Smooth muscle cell (in vitro differentiated cells): Measurements from ENCODE around the gene POU2AF3. TPM values are rescaled to one million over a fixed set of nuclear protein-coding genes. Genes with fewer than 3 reads are reported as not detected.

Source experiments
- DNase-seq: peaks from one replicate; lab custom pipeline; 2025; ENCODE audit not compliant: unreplicated experiment; lab: John Stamatoyannopoulos, UW
- H2AFZ ChIP-seq: fragments of 200-600 bp; sonication (generic); 2 replicates; pipeline ENCODE4 v1.6.0; 2016; ENCODE audit warnings: antibody characterized with exemption, low read depth, mild to moderate bottlenecking
- H3F3A ChIP-seq: fragments of 200-600 bp; sonication (generic); 2 replicates; pipeline ENCODE4 v1.6.0; 2017; ENCODE audit warnings: antibody characterized with exemption, low read depth
- H3K27ac ChIP-seq: fragments of 200-600 bp; sonication (generic); 2 replicates; pipeline ENCODE4 v1.5.1; 2016; ENCODE audit warnings: low read depth, mild to moderate bottlenecking
- H3K27me3 ChIP-seq: fragments of 200-600 bp; sonication (generic); 2 replicates; pipeline ENCODE4 v1.6.1; 2016; ENCODE audit warnings: low read depth, mild to moderate bottlenecking
- H3K36me3 ChIP-seq: fragments of 200-600 bp; sonication (generic); 2 replicates; pipeline ENCODE4 v1.5.1; 2016; ENCODE audit warnings: low read depth
- H3K4me1 ChIP-seq: fragments of 200-600 bp; sonication (generic); 2 replicates; pipeline ENCODE4 v1.5.1; 2016; ENCODE audit warnings: low read depth
- H3K4me2 ChIP-seq: fragments of 200-600 bp; sonication (generic); 2 replicates; pipeline ENCODE4 v1.6.0; 2016; ENCODE audit warnings: mild to moderate bottlenecking
- H3K4me3 ChIP-seq: fragments of 200-600 bp; sonication (generic); 2 replicates; pipeline ENCODE4 v1.5.1; 2016; ENCODE audit warnings: mild to moderate bottlenecking
- H3K79me2 ChIP-seq: fragments of 200-600 bp; sonication (generic); 2 replicates; pipeline ENCODE4 v1.6.0; 2016; ENCODE audit warnings: low read depth, mild to moderate bottlenecking
- H3K9ac ChIP-seq: fragments of 200-600 bp; sonication (generic); 2 replicates; pipeline ENCODE4 v1.6.0; 2016; ENCODE audit warnings: low read depth
- H3K9me3 ChIP-seq: fragments of 200-600 bp; sonication (generic); replicated peaks from 2 replicates; pipeline ENCODE4 v1.5.1; 2016; ENCODE audit warnings: low read depth
- H4K20me1 ChIP-seq: fragments of 200-600 bp; sonication (generic); 2 replicates; pipeline ENCODE4 v1.6.0; 2016; ENCODE audit warnings: low read depth
- CTCF ChIP-seq: fragments of 200-600 bp; sonication (generic); IDR thresholded peaks from 2 replicates; pipeline ENCODE4 v1.5.1; 2017; ENCODE audit warnings: borderline replicate concordance, mild to moderate bottlenecking, antibody characterized with exemption; ENCODE audit not compliant: insufficient read depth, poor library complexity, severe bottlenecking
- WGBS: methylation state at CpG from one replicate; pipeline ENCODE4 v1.1.7; 2016; ENCODE audit warnings: low lambda C conversion rate; 5-methylcytosine and 5-hydroxymethylcytosine counted together
- polyA plus RNA-seq: library from polyadenylated mRNA; unstranded; fragments of >200 nt; fragmentation: Nextera tagmentation; extraction: Ambion mirVana; gene quantifications from 2 replicates; pipeline ENCODE4 v1.2.1, GENCODE V29; 2016
- total RNA-seq: library from RNA; depleted of rRNA; stranded (reverse); fragments of >200 nt; gene quantifications from 2 replicates; pipeline ENCODE4 v1.2.3, GENCODE V29; 2014

POU2AF3 gene
- total and polyA plus RNA-seq, 2 experiments from 2014 or later = not detected

DNA sequence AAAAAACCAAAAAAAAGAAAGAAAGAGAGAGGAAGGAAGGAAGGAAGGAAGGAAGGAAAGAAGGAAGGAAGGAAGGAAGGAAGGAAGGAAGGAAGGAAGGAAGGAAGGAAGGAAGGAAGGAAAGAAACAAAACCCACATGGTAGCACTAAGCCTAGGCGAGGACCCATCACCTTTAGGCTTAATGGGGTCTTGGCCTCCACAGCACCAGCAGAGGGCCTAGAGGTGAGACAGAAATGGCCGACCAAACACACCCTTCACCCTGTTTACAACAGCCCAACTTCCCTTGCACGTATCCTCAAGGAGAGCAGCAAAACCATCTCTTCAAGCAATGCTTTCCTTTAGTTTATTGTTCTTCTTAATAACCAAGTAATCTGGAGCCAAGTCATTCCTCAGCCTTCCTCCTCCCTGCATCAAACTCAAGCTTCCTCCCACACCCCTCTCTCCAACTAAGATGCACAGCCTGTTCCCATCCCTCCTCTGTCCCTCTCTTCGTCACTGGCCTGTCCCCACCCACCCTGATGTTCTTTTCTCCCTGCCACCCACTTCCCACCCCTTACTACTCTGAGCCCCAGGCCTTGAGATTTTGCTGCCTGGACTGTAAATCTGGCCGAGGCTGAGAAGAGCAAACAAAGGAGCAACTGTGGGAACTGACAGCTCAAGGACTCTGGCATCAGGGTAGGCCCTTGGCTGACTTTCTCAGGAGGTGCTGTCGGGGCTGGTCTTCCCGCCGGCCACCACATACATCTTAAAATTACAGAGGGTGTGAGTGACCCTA lies 54.8 kb downstream of the POU2AF3 start:
- no peak overlapping the region for H3K4me2 ChIP-seq
- DNase-seq = no peak
- no peaks in the 10 kb centered on the region for H4K20me1 ChIP-seq
- H3K27ac ChIP-seq = no peak overlapping the region
- no peaks in the 10 kb centered on the region for H3K36me3 ChIP-seq
- no peaks in the 10 kb centered on the region for H3F3A ChIP-seq
- no peak overlapping the region for H3K4me3 ChIP-seq
- no peak overlapping the region for H3K9ac ChIP-seq
- no peak overlapping the region for H2AFZ ChIP-seq
- no peak for TF ChIP-seq CTCF
- H3K9me3 ChIP-seq = no peaks in the 10 kb centered on the region
- H3K27me3 ChIP-seq = no peaks in the 10 kb centered on the region
- H3K4me1 ChIP-seq = no peaks in the 10 kb centered on the region
- 81% methylated on average over 8 of the region's 8 CpGs for WGBS
- no peaks in the 10 kb centered on the region for H3K79me2 ChIP-seq

- Histone ChIP-seq H3F3A (no peaks in the 10 kb centered on the region), H3K4me1 (no peaks in the 10 kb centered on the region), H2AFZ (no peak overlapping the region), H3K79me2 (no peaks in the 10 kb centered on the region), H3K27me3 (no peaks in the 10 kb centered on the region), H3K4me2 (no peak overlapping the region), H3K27ac (no peak overlapping the region), H3K9me3 (no peaks in the 10 kb centered on the region), H3K36me3 (no peaks in the 10 kb centered on the region), H3K4me3 (no peak overlapping the region), H4K20me1 (no peaks in the 10 kb centered on the region), H3K9ac (no peak overlapping the region)
- no peak for TF ChIP-seq CTCF
- no peak for DNase-seq
- WGBS = 95% methylated on average over 13 of the region's 16 CpGs
These were observed 55.6 kb downstream of the POU2AF3 start for GRCh38 chr11:111353776-111354600.

GRCh38 chr11:111354601-111354891 lies 56.2 kb downstream of the POU2AF3 start:
- Histone ChIP-seq H3K36me3 (no peaks in the 10 kb centered on the region), H3K4me3 (no peak overlapping the region), H2AFZ (no peak overlapping the region), H3K79me2 (no peaks in the 10 kb centered on the region), H3K27ac (no peak overlapping the region), H3K4me2 (no peak overlapping the region), H3K9ac (no peak overlapping the region), H3K4me1 (no peaks in the 10 kb centered on the region), H3F3A (no peaks in the 10 kb centered on the region), H4K20me1 (no peaks in the 10 kb centered on the region), H3K27me3 (no peaks in the 10 kb centered on the region), H3K9me3 (no peaks in the 10 kb centered on the region)
- 97% methylated on average over 2 of the region's 2 CpGs for WGBS
- no peak for TF ChIP-seq CTCF
- no peak for DNase-seq
